OCI-LY7 (cell line): ENCODE data around the gene AKAP7. TPM values are rescaled to one million over a fixed set of nuclear protein-coding genes. Genes with fewer than 3 reads are reported as not detected.

ENCODE experiments used
- BruUV-seq: library from RNA; stranded (reverse); fragments of 400-500 nt; replicated peaks from 2 replicates; lab custom pipeline; 2021; lab: Mats Ljungman, UMichigan
- CTCF ChIA-PET: fragments of 300-600 bp; sonication (Branson Sonifier 250); formaldehyde crosslinking; loops from one replicate; lab custom pipeline; 2022; ENCODE audit warnings: antibody characterized with exemption; ENCODE audit not compliant: unreplicated experiment; lab: Charles Lee
- POLR2A ChIA-PET: fragments of 300-600 bp; sonication (Branson Sonifier 250); formaldehyde crosslinking; loops from one replicate; lab custom pipeline; 2022; ENCODE audit warnings: antibody characterized with exemption; lab: Charles Lee
- DNase-seq: peaks from one replicate; pipeline ENCODE4 v3.0.0-alpha.2; 2015; ENCODE audit warnings: low spot score
- H2AFZ ChIP-seq: fragments of 200-600 bp; sonication (generic), shearing (Covaris generic); 2 replicates; pipeline ENCODE4 v1.6.1; 2014; ENCODE audit warnings: mild to moderate bottlenecking, antibody characterized with exemption, low read length, moderate library complexity
- H3K27ac ChIP-seq: fragments of 200-600 bp; sonication (generic); 2 replicates; pipeline ENCODE4 v1.5.1; 2014; ENCODE audit warnings: mixed run types, low read depth, mild to moderate bottlenecking, moderate library complexity, low read length, inconsistent platforms; ENCODE audit not compliant: poor library complexity, severe bottlenecking
- H3K36me3 ChIP-seq: fragments of 200-600 bp; sonication (generic); 2 replicates; pipeline ENCODE4 v1.6.1; 2014; ENCODE audit warnings: mild to moderate bottlenecking, antibody characterized with exemption, low read length, moderate library complexity, mixed read lengths; ENCODE audit not compliant: insufficient read depth
- H3K4me1 ChIP-seq: fragments of 200-600 bp; sonication (generic); 2 replicates; pipeline ENCODE4 v1.5.1; 2014; ENCODE audit warnings: mild to moderate bottlenecking, low read length; ENCODE audit not compliant: insufficient read depth, poor library complexity, severe bottlenecking
- H3K4me2 ChIP-seq: fragments of 200-600 bp; sonication (generic); 2 replicates; pipeline ENCODE4 v1.6.1; 2014; ENCODE audit warnings: mild to moderate bottlenecking, low read length
- H3K4me3 ChIP-seq: fragments of 200-600 bp; sonication (generic); 2 replicates; pipeline ENCODE4 v1.5.1; 2014; ENCODE audit warnings: mild to moderate bottlenecking, low read depth, low read length; ENCODE audit not compliant: poor library complexity, severe bottlenecking
- H3K79me2 ChIP-seq: fragments of 200-600 bp; sonication (generic); 2 replicates; pipeline ENCODE4 v1.6.1; 2016; ENCODE audit warnings: low read depth, mild to moderate bottlenecking, low read length, moderate library complexity, mixed read lengths; ENCODE audit not compliant: insufficient read depth
- H3K9me2 ChIP-seq: fragments of 200-600 bp; sonication (generic); 2 replicates; pipeline ENCODE4 v1.6.1; 2016; ENCODE audit warnings: mild to moderate bottlenecking, low read length, mixed read lengths; ENCODE audit not compliant: insufficient read depth
- H3K9me3 ChIP-seq: fragments of 200-600 bp; sonication (generic); 2 replicates; pipeline ENCODE4 v1.6.1; 2014; ENCODE audit warnings: mild to moderate bottlenecking, mixed run types, low read length, mixed read lengths
- H4K20me1 ChIP-seq: fragments of 200-600 bp; sonication (generic); 2 replicates; pipeline ENCODE4 v1.6.1; 2014; ENCODE audit warnings: mild to moderate bottlenecking, antibody characterized with exemption, low read length, moderate library complexity, mixed read lengths; ENCODE audit not compliant: insufficient read depth
- CTCF ChIP-seq: fragments of 200-600 bp; sonication (generic); conservative IDR thresholded peaks from 2 replicates; pipeline ENCODE4 v1.5.1; 2014; ENCODE audit warnings: mild to moderate bottlenecking, antibody characterized with exemption, low read length, moderate library complexity, mixed read lengths
- EZH2phosphoT487 ChIP-seq: fragments of 200-600 bp; sonication (generic); IDR thresholded peaks from 2 replicates; pipeline ENCODE4 v1.6.1; 2018; ENCODE audit warnings: low read depth, borderline replicate concordance, mild to moderate bottlenecking, mixed run types, antibody characterized with exemption, low read length, moderate library complexity, mixed read lengths
- intact Hi-C: fragments of 100-400 bp; cut with micrococcal nuclease; formaldehyde crosslinking; loops from one replicate; pipeline ENCODE4 v1.10.0; 2022; ENCODE audit not compliant: unreplicated experiment
- total RNA-seq, 2 experiments: library from RNA; depleted of rRNA in 1 of 2; stranded (reverse); fragments of >200 nt in 1 of 2; shearing (Covaris generic) in 1 of 2; gene quantifications; 2 replicates each; pipeline ENCODE4 v1.2.3, GENCODE V29; 2014 to 2022

AKAP7 gene
- total RNA-seq, 2 experiments from 2014 or later = 5.6 to 6.9 TPM

DNA sequence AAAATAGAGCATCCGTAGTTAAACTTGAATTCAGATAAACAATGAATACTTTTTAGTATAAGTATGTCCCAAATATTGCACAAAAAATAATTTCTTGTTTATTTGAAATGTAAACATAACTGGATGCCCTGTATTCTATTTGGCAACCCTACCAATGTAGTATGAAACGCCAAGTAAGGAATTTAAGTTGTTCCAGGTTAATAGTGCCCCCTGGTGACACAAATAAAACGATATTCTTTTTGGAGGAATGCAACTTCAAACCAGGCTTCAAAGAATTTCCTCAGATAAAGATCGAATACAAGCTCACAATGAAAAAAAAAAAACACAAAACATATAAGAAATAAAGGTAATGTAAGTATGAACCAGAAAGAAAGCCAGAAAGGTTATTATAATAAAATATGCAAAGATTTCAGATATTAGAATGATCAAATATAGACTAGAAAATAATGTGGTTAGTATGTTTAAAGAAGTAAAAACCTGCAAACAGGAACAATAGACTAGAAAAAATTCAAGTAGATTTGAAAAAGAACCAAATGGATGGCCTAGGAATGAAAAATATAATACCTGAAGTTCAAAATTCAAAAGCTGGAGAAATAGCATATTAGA lies 18.4 kb upstream of the AKAP7 start:
- intact Hi-C loops = loop anchor here (1.0 kb wide), 1 partner anchor 232 kb away; no protein-coding TSS in a partner anchor
- CTCF ChIA-PET = interaction anchor here (0.9 to 1.1 kb wide), 3 partner anchors 33 to 246 kb away, joined by 3 to 4 read pairs (median 3); no protein-coding TSS in a partner anchor
- TF ChIP-seq CTCF (peak; percentile 86), EZH2phosphoT487 (no peak)
- POLR2A ChIA-PET = interaction anchor here (0.6 to 1.0 kb wide), 7 partner anchors 21 to 356 kb away, joined by 3 to 4 read pairs (median 3); no protein-coding TSS in a partner anchor
- H3K4me3 ChIP-seq = no peak overlapping the region
- peaks cover 14% of the 10 kb centered on the region; the same call in 1 of the 2 replicates for H3K9me3 ChIP-seq
- H4K20me1 ChIP-seq = no peaks in the 10 kb centered on the region
- no peaks in the 10 kb centered on the region for H3K4me1 ChIP-seq
- H3K9me2 ChIP-seq = no peaks in the 10 kb centered on the region
- peak; percentile 65 for DNase-seq
- no peak overlapping the region for H3K4me2 ChIP-seq
- H3K36me3 ChIP-seq = no peaks in the 10 kb centered on the region
- BruUV-seq = no TSS peak
- H3K79me2 ChIP-seq = no peaks in the 10 kb centered on the region
- no peak overlapping the region for H2AFZ ChIP-seq
- H3K27ac ChIP-seq = no peak overlapping the region

DNA sequence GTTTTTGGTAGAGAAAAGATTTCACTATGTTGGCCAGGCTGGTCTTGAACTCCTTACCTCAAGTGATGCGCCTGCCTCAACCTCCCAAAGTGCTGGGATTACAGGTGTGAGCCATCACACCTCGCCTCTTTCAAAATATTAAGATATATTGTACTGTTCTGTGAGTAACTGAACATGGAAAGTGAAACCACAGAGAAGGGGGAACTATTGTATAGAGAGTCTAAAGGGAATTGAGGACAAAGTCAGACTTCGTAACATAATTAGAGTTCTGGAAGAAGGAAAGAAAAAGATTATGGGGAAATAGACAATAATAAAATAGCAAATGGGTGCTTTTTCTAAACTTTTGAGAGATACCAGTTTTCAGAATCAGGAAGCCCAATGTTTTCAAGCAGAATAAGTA lies 17.4 kb upstream of the AKAP7 start:
- H4K20me1 ChIP-seq = no peaks in the 10 kb centered on the region
- ChIA-PET POLR2A (interaction anchor here (0.7 kb wide), 1 partner anchor 242 kb away, joined by 4 read pairs; no protein-coding TSS in a partner anchor), CTCF (no interaction called here)
- H3K36me3 ChIP-seq = no peaks in the 10 kb centered on the region
- peaks cover 14% of the 10 kb centered on the region; the same call in 1 of the 2 replicates for H3K9me3 ChIP-seq
- no peaks in the 10 kb centered on the region for H3K9me2 ChIP-seq
- no peak for TF ChIP-seq CTCF
- no peak for TF ChIP-seq EZH2phosphoT487
- H3K4me2 ChIP-seq = no peak overlapping the region
- H2AFZ ChIP-seq = no peak overlapping the region
- DNase-seq = no peak
- no TSS peak for BruUV-seq
- H3K4me1 ChIP-seq = no peaks in the 10 kb centered on the region
- intact Hi-C loops = no loop called here
- no peak overlapping the region for H3K27ac ChIP-seq
- H3K4me3 ChIP-seq = no peak overlapping the region
- no peaks in the 10 kb centered on the region for H3K79me2 ChIP-seq

DNA sequence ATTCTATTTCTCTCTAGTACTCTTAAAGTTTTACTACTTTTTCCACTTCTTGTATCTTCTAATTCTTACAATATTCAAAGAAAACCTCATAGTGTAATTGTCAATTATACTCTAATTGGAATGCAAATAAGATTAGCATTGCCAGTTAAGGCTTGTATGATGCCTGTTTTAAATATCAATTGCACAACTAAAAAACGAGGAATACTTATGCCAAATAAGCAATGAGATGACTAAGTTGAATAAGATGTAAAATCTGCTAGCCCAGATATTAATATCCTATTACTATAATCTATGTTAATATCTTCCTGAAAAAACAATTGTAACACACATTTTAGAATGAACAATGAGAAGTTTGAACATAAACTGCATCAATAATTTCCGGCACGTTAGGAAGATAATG lies 13.3 kb upstream of the AKAP7 start:
- BruUV-seq = no TSS peak
- ChIA-PET POLR2A (interaction anchor here (0.9 kb wide), 1 partner anchor 26 kb away, joined by 3 read pairs; no protein-coding TSS in a partner anchor), CTCF (no interaction called here)
- H3K79me2 ChIP-seq = no peaks in the 10 kb centered on the region
- H3K4me1 ChIP-seq = no peaks in the 10 kb centered on the region
- H2AFZ ChIP-seq = no peak overlapping the region
- peaks cover 11% of the 10 kb centered on the region; the same call in 1 of the 2 replicates for H3K9me3 ChIP-seq
- intact Hi-C loops = no loop called here
- no peaks in the 10 kb centered on the region for H3K36me3 ChIP-seq
- no peaks in the 10 kb centered on the region for H4K20me1 ChIP-seq
- H3K27ac ChIP-seq = no peak overlapping the region
- no peak for TF ChIP-seq CTCF
- no peak for TF ChIP-seq EZH2phosphoT487
- H3K4me2 ChIP-seq = no peak overlapping the region
- no peak overlapping the region for H3K4me3 ChIP-seq
- no peaks in the 10 kb centered on the region for H3K9me2 ChIP-seq
- DNase-seq = no peak
